NOMO-1 (cell line): ENCODE measurements around the gene CDK13.

Experiments
- DNase-seq, 2 experiments: peaks; one replicate each; lab custom pipeline; 2025; ENCODE audit not compliant: unreplicated experiment in 2 of 2; lab: John Stamatoyannopoulos, UW

Gene CDK13

DNA sequence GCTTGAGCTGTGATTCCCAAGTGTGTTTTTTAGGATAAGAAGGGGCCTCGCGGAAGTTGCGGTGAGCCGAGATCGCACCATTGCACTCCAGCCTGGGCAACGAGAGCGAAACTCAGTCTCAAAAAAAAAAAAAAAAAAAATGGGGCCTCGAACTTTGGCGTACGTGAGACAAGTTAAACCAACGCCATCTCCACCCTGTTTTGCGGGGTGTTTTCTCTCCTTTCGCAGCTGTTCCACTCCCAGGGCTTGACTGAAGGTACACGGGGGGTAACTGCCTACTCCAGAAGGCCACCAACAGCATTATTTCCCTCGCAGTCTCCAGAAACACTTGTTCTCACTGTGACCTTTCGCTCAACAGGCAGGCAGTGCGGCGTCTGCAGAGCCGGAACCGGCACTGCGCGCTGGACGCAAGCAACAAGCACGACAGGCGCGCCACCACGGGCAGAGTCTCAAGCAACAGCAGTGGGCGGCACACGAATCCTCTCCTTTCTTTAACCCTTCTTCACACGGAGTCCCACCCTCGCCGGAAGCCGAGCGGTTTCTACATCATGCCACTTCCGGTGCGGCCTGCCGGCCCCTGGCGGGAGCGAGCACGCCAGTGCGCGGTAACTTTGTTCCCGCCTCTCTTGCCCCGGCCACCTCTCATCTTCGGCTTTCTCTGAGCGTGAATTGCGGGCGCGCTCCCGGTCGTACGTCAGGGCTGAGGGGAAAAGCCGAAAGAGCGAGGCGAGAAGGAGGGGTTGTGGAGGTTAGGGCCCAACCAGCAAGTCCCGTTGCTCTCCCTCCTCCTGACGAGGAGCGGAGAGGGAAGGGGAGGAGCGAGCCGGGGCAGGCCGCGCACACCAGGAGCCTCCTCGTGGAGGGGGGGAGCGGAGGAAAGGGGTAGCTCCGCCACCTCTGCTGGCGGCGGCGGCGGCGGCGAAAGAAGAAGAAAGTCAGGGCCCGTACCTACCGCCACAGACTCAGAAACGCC lies 814 bp upstream of the CDK13 start:
- peak; percentile 98 to 100 for DNase-seq

DNA sequence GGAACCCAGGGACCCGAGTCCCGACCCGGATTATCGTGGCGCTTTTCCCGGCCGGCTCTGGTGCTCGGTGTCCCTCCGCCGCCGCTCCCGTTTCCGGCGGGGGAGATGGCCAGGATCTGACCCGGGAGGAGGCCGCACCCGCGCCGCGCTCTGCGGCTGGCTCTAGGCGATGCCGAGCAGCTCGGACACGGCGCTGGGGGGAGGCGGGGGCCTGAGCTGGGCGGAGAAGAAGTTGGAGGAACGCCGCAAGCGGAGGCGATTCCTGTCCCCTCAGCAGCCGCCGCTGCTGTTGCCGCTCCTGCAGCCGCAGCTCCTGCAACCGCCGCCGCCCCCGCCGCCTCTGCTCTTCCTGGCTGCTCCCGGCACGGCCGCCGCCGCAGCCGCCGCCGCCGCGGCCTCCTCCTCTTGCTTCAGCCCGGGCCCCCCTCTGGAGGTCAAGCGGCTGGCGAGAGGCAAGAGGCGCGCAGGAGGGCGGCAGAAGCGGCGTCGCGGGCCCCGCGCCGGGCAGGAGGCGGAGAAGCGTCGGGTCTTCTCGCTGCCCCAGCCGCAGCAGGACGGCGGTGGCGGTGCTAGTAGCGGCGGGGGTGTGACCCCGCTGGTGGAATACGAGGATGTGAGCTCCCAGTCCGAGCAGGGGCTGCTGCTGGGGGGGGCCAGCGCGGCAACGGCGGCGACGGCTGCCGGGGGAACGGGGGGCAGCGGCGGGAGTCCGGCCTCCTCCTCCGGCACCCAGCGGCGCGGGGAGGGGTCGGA lies 593 bp downstream of the CDK13 start:
- peak; percentile 18 to 55 for DNase-seq

DNA sequence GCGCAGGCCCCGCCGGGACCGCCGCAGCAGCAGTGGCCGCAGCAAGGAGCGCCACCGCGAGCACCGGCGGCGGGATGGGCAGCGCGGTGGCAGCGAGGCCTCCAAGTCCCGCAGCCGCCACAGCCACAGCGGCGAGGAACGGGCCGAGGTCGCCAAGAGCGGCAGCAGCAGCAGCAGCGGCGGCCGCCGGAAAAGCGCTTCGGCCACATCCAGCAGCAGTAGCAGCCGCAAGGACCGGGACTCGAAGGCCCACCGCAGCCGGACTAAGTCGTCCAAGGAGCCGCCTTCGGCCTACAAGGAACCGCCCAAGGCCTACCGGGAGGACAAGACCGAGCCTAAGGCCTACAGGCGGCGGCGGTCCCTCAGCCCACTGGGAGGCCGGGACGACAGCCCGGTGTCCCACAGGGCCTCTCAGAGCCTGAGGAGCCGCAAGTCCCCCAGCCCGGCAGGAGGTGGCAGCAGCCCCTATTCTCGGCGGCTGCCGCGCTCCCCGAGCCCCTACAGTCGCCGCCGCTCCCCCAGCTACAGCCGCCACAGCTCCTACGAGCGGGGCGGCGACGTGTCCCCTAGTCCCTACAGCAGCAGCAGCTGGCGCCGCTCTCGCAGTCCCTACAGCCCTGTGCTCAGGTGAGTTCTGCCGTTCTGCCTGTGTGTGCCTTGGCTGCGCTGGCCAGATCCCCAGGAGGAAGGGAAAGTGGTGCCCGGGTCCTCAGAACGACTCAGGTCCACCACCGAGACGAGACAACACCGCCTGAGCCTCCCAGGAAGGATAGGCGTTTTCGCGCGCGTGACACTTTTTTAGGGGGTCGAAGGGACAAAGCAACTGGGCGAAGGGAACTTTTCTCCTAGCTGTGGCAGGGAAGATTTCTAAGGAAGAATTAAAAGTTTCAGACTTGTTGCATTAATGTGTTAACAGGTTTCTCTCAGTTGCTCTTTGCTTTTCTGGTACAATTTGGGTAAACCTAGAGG lies 1.5 kb downstream of the CDK13 start:
- peak; percentile 59 to 60 for DNase-seq

DNA sequence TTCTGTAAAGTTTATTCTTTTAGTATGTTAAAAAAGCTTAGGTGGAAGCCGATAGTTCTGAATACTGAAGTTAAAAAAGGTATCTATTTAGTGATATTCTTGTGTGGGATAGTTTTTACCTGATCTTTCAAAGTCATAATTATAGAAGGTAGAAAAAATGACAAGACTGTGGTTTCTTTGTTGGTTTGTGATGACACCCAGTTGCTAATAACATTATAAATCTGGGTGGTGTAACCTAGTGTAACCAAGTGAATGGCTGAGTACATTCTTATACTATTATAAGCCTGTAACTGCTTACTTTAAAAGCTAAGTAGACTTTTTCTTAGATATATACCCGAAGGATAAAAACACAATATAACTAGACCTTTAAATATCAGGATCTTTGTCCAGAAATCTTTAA lies 2.3 kb downstream of the CDK13 start:
- peak in 1 of 2 experiments; percentile 32 for DNase-seq

DNA sequence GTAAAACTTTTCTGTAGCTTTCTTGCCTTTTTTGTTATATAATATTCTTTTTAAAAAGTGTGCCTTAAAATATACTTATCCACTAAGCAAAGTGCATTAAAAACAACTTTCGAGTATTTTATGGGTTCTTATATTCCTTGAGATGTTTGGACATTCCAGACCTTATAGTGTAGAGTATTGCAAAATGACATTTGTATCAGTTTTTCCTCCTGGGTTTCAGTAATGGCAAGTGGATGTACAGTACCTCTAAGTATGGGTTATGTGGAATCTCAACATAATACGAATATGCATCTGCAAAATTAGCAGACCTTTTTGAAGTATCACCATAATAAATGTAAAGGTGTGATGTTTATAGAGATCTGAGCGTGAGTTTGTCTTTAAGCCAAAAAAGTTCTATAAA lies 2.7 kb downstream of the CDK13 start:
- DNase-seq, result no peak

DNA sequence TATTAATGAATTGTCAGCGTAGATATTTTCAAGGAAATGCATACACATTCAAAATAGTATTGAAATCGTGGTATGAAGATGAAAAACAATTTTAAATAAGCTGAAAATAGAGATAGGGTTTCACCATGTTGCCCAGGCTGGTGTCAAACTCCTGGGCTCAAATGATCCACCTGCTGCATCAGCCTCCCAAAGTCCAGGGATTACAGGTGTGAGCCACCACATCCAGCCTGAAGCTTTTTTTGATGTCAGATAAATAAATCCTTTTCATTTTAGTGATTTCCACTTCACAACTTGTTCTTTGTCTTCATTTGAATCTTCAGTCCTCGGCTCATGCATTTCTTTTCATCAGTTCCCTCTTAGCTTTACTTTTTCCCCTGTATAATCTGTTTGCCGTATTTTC lies 4.6 kb downstream of the CDK13 start:
- DNase-seq, result no peak

DNA sequence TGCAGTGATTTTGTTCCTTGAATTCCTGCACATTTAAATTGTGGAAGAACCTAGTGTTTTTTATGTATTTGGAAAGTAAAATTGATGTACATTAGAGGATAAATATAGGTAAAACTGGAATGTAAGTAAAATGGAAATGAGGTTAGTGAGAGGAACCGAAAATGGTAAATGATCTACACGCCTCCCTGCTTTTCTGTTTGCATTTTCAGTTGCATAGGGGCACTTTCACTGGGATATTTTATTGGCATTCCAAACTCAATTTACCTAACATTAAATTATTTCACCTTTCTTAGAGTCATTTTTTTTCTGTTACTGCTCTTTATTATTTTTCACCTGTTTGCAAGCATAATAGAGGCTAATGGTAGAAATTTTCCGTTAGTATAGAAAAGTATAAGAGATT lies 8.0 kb downstream of the CDK13 start:
- DNase-seq, result peak in 1 of 2 experiments; percentile 8

DNA sequence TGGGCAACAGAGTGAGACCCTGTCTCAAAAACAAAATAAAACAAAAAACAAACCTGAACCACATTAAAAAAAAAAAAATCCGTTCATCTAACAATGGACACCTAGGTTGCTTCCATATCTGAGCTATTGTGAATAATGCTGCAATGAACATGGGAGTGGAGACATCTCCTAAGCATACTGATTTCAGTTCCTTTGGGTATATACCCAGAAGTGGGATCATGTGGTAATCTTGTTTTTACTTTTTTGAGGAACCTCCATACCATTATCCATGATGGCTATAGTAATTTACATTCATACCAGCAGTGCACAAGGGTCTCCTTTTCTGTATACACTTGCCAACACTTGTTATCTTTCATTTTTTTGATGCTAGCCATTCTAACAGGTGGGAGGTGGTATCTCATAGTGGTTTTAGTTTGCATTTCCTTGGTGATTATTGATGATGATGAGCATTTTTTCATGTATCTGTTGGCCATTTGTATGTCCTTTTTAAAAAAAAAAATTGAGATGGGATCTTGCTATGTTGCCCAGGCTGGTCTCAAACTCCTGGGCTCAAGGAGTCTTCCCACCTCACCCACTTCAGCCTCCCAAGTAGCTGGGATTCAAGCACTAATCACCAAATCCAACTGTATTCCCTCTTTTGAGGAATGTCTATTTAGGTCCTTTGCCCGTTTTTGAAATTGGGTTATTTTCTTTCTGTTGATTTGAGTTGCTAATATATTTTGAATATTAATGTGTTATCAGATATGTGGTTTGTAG lies 17.5 kb downstream of the CDK13 start:
- no peak for DNase-seq

DNA sequence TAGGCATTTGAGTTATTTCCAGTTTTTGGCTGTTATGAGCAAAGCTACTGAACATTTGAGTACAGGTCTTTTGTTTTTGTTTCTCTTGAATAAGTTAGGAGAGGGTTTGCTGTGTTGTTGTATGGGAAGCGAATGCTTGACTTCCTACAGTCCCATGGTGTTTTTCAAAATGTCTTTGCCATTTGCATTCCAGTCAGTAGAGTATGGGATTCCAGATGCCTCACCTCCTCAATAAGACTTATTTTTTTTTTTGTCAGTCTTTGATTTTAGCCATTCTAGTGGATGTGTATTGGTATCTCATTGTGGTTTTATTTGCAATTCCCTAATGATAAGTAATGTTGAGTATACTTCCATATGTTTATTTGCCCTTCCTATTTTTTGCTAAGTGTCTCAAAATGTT lies 19.4 kb downstream of the CDK13 start:
- DNase-seq, result no peak

DNA sequence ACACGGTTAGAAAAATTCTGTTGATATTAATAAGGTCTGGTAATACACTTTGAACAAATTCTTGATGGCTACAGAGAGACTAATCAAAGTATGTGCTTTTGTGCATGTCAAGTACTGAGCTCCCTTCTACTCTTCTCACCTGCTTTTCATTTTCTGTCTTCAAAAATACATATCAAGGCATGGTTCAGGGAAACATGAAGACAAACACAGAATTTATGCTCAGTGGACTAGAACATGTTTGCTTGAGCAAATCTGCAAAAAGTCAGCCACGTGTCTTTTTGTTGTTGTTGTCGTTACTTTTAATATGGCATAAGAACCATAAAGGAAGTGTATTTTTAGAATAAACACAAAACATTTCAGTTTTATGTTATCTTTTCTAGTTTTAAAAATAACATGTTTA lies 21.9 kb downstream of the CDK13 start:
- DNase-seq, result no peak

DNA sequence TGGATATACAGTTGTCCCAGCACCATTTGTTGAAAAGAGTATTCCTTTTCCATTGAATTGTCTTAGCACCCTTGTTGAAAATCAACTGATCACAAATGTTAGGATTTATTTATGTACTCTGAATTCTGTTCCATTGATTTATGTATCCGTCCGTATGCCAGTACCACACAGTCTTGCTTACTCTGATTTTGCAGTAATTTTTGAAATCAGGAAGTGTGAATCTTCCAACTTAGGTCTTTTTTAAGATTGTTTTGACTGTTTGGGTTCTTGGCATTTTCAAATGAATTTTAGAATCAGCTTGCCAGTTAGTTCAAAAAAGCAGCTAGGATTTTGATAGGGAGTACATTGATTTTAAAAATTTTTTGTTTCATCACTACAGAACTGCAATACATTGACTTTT lies 23.7 kb downstream of the CDK13 start:
- DNase-seq, result no peak

DNA sequence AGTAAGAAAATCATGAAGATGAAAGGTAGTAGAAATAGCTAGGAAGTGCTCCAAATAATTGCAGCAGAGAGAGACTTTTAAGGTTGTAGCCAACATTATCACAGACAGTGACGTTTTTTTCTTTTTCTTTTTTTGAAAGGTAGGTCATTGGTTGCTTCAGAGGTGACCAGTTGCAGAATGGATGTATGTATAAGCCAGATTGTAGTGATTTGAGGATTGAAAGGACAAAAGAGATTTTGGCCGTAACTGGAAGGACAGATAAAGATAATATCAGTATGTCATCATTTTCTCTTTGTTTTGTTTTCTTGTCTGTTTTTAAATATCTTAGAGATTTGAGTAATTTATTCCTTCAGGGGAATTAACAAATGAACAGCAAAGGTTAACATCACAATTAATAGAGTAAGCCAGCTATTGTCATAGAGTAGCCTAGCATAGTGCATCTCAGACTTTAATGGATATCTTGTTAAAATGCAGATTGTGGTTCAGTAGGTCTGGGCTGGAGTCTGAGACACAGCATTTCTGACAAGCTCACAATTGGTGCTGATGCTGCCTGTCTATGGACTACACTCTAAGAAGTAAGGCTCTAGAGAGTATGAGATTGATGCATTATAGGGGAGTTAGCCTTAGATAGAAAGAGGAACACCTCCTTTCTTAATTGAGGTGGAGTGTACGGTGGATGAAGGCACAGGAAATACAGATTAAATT lies 28.3 kb downstream of the CDK13 start:
- peak in 1 of 2 experiments; percentile 27 for DNase-seq

DNA sequence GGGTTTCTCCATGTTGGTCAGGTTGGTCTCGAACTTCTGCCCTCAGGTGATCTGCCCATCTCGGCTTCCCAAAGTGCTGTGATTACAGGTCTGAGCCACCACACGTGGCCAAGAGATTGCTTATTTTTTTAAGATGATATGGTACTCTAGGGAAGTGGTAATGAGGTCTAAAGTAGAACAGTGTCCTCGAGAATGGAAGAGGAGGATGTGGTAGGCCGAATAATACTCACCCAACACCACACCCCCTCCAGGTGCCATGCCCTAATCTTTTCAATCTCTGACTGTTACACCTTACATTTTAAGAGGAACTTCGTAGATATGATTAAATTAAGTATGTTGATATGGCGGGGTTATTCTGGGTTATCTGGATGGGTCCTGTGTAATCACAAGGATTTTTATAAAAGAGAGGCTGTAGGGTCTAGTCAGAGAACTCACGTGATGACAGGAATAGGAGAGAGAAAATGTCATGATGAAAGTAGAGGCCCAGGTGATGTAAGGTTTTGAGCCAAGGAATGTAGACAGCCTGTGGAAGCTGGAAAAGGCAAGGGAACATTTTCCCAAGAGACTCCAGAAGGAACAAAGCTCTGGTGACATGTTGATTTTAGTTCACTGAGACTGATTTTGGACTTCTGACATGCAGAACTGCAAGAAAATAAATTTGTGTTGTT lies 29.5 kb downstream of the CDK13 start:
- DNase-seq, result no peak

DNA sequence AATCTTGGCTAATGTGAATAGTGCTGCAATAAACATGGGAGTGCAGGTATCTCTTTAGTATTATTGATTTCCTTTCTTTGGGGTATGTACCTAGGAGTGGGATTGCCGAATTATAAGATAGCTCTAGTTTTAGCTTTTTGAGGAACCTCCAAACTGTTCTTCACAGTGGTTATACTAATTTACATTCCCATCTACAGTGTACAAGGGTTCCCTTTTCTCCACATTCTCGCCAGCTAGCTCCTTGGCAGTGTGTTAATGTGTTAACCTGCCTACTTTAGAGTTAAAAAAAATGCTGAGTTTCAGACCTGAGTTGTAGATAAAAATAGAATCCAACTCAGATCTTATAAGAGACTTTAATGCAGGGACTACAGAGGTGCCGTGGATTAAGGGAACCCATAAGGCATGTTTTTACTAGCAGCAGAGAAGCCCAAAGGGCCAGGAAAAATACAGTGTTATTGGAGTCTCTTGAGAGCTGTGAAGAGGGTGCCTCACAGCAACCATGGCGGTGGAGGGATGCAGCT lies 35.4 kb downstream of the CDK13 start:
- peak in 1 of 2 experiments; percentile 31 for DNase-seq

DNA sequence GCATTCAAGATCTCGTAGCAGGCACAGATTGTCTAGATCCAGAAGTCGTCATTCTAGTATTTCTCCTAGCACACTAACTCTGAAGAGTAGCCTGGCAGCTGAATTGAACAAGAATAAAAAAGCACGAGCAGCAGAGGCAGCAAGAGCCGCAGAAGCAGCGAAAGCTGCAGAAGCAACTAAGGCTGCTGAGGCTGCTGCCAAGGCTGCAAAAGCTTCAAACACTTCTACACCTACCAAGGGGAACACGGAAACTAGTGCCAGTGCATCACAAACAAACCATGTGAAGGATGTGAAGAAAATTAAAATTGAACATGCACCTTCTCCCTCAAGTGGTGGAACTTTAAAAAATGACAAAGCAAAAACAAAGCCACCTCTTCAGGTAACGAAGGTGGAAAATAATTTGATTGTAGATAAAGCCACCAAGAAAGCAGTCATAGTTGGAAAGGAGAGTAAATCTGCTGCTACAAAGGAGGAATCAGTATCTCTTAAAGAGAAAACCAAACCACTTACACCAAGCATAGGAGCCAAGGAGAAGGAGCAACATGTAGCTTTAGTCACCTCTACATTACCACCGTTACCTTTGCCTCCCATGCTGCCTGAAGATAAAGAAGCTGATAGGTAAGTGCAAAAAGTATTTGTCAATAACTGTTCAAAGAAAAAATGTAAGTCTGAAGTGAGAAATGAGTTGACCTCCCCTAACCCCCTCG lies 37.7 kb downstream of the CDK13 start:
- no peak for DNase-seq

DNA sequence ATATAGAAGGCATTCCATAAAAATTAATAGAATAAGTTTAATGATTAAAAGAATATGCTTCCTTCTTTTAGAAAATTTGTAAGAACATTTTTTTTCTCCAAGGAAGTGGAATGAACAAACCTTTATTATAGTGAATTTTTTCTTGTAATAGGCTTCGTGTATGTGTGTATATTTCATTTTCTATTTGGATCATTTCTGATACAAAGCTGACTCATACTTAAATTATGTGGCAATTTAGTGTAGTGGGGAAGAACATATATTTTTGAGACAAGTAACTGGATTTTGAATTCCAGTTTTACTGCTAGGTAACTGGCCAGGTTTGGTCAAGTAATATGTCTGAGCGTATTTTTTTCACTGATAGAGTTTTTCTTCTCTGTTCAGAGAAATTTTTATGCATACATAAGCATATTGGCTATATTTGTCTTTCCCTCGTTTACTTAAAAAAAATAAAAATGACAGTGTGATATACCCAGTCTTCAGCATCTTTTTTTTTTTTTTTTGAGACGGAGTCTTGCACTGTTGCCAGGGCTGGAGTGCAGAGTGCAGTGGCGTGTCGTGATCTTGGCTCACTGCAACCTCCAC lies 50.8 kb downstream of the CDK13 start:
- DNase-seq, result no peak

DNA sequence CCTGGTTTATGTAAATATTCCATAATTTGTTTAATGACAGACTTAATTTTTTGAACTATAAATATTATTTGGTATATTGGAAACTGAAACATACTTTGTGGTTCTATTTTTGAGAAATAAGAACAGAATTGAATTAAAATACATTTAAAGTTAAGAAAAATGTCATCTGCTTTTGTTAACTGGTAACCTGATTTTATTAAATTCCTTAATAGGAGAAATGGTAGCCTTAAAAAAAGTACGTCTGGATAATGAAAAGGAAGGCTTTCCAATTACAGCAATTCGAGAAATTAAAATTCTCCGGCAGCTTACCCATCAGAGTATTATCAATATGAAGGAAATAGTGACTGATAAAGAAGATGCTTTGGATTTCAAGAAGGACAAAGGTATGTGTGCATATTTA lies 51.6 kb downstream of the CDK13 start:
- no peak for DNase-seq

DNA sequence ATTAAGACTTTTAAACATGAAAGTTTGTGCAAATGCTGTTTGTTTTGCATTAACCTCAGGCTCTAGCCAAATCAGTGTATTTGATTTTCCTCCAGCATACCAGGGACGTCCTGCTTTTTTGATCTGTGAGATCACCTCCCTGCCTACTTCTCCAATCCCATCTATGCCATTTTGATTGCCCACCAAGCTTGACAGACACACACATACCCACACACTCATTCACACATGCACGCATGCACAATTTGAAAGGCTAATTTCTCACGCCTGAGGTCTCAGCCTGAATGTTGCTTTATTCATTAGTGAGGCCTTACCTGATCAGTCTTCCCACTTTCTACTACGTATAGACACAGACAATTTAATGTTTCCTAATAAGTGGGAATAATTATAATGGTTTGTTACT lies 53.5 kb downstream of the CDK13 start:
- DNase-seq, result no peak
